ENCODE results near the gene NUMA1.

The NUMA1 gene, protein sequence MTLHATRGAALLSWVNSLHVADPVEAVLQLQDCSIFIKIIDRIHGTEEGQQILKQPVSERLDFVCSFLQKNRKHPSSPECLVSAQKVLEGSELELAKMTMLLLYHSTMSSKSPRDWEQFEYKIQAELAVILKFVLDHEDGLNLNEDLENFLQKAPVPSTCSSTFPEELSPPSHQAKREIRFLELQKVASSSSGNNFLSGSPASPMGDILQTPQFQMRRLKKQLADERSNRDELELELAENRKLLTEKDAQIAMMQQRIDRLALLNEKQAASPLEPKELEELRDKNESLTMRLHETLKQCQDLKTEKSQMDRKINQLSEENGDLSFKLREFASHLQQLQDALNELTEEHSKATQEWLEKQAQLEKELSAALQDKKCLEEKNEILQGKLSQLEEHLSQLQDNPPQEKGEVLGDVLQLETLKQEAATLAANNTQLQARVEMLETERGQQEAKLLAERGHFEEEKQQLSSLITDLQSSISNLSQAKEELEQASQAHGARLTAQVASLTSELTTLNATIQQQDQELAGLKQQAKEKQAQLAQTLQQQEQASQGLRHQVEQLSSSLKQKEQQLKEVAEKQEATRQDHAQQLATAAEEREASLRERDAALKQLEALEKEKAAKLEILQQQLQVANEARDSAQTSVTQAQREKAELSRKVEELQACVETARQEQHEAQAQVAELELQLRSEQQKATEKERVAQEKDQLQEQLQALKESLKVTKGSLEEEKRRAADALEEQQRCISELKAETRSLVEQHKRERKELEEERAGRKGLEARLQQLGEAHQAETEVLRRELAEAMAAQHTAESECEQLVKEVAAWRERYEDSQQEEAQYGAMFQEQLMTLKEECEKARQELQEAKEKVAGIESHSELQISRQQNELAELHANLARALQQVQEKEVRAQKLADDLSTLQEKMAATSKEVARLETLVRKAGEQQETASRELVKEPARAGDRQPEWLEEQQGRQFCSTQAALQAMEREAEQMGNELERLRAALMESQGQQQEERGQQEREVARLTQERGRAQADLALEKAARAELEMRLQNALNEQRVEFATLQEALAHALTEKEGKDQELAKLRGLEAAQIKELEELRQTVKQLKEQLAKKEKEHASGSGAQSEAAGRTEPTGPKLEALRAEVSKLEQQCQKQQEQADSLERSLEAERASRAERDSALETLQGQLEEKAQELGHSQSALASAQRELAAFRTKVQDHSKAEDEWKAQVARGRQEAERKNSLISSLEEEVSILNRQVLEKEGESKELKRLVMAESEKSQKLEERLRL (N-terminal part only)

DNA sequence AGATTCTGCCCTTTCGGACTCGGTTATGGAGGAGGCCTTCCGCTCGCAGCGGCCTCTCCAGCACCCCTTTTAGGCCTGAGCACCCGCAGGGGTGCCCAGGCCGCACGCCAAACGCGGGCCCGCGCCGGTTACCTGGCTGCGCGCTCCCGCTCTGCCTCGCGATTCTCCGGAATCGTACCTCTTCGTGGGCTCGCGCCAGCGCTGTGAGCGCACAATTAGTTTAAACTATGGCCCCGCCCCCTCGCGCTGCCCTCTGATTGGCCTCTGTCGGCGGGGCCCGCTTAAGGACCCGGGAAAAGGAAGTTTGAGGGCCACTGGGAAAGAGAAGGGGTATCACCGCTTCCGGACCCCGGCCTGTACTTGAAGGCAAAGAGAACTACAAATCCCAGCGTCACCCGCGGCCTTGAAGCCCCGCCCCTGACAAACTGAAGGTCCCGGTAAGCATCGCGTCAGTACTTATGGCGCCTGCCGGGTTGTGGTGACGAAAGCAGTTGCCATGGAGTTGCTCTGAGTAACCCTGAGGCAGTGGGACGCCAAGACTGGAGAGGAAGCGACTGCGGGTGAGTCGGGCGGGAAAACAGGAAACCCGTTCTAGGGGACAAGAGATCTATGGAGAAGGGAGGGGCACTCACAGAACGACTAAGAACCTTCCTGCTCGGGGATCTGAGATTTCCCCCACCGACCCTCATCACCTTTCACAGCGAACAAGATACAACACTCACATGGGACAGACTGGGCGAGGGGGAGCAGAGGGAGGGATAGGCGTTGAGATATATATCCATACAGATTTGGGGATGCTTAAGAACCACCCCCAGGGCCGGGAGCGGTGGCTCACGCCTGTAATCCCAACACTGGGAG lies at the start of gene NUMA1, which contains the start of gene LRRC51:
Gene NUMA1 (minus strand): TSS at position 217 of the 858 bp plus-strand sequence. CDS start 44,599 bp downstream, outside the sequence.
Gene LRRC51 (plus strand): TSS at position 525 of the 858 bp plus-strand sequence. CDS start 8,234 bp downstream, outside the sequence.
- in situ Hi-C loops (cut with MboI; ENCODE audit: low sequenced_read_pairs) = no loop called here

DNA sequence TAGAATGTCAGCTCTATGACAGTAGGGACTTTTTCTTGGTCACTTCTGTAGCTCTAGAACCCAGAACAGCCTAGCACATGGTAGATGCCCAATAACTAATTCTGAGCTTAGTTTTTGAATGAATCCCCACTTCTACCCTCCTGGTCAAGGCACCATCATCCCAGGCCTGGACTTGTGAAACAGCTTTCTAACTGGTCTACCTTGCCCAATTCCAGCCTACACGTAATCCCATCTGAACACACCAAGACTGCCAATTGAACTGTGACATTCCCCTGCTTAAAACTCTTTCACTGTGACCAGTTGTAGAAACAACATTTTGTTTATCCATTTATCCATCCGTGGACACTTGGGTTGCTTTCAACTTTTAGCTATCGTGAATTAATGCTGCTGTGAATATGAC lies 49.0 kb upstream of the NUMA1 start:
- in situ Hi-C loops (cut with MboI; ENCODE audit: low sequenced_read_pairs) = no loop called here

DNA sequence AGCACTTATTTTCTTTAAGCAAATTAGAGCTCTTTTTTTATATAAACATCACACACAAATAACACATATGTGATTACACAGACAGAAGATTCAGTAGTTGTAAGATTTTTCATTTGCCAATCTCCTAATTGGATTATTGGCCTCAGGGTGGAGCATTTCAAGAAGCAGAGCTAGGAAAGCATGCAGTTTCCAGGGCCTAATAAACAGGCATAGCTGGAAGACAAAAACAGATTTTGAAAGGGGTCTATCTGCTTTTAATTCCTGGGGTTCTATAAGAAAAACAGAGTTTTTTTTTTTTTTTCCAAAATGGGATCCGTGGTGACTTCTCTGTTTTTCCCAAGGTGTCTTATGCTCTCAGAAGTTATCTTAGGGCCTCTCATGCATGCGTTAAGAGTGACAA lies 47.6 kb upstream of the NUMA1 start:
- in situ Hi-C loops (cut with MboI; ENCODE audit: low sequenced_read_pairs) = no loop called here

DNA sequence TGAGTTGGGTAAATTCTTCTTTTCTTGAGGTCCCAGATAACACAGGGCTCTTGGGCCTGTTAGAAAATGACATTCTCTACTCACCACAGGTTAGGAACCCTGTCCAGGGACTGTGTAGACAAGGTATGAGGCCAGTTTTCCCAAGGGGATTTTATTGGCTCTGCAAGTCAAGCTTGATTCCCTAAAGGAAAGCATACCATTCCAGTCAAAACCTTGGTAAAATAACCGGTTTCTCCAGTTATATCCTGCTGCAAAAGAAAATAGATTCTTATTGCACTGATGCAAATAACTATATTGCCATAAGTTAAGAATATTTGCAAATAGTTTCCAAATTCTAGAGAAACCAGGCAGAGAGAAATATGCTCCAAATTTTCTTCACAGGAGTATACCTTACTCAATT lies 45.6 kb upstream of the NUMA1 start:
- in situ Hi-C loops (cut with MboI; ENCODE audit: low sequenced_read_pairs) = no loop called here

DNA sequence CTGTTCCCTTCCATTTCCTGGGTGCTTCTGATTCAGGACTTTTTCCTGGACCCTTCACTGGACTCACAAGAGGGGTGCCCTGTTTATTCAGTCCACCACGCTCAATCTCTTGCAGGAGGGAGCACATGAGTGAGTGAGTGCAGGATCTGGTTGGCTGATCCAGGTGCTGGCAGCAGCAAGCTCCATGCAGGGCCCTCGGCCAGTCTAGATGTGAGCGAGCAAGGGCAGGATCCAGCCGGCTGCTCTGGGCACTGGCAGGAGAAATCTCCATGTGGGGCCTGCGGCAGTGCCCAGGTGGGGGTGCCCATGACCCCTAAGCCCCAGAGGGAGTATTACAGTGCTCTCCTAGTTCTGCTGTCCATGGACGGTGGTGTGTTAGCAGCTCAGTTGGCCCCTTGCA lies 43.7 kb upstream of the NUMA1 start:
- in situ Hi-C loops (cut with MboI; ENCODE audit: low sequenced_read_pairs) = no loop called here

DNA sequence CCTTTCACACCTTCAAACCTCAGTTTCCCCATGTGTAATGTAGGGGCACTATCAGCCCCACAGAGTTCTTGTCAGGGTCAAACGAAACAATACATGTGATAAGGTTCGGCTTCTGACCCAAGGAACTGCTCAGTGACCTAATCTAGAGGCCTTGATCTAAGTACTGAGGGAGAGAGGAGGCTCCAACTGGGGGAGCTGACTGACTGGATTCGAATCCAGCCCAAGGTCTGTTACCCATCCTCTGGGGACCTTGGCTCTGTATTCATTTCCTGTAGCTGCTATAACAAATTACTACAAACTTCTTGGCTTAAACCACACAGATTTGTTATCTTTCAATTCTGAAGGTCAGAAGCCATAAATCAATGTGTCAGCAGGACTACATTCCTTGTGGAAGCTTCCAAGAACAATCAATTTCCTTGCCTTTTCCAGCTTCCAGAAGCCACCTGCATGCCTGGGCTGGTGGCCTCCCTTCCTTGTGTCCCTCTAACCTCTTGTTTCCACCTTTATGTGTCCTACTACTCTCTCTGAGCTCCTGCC lies 42.8 kb upstream of the NUMA1 start:
- in situ Hi-C loops (cut with MboI; ENCODE audit: low sequenced_read_pairs) = no loop called here

DNA sequence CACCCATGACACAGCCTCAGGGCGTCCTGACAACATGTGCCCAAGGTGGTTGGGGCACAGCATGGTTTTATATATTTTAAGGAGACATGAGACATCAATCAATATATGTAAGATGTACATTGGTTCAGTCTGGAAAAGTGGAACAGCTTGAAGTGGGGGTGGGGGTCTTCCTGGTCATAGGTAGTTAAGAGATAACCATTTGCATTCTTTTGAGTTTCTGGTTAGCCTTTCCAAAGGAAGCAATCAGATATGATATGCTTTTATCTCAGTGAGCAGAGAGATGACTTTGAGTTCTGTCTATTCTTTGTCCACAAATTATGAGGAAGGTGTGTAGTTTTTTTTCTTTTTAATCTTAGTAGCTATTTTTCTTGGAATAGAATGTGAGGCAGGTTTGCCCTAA lies 42.3 kb upstream of the NUMA1 start:
- in situ Hi-C loops (cut with MboI; ENCODE audit: low sequenced_read_pairs) = no loop called here

DNA sequence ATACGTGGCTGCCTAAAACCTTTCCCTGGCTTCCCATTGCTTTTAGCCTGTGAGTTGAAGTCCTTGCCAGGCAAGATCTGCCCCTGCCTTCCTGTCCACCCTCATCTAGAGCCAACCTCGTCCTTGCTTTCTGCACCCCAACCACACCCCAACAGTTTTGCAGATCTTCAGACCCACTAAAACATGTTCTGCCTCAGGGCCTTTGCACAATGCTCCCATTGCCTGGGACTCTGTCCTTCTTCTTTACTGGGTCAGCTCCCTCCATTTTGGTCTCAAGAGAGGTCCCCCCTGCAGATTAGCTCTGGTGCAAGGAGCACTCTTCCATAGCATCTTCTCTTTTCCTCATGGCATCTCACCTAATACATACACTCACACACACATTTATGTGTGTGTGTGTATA lies 40.6 kb upstream of the NUMA1 start:
- in situ Hi-C loops (cut with MboI; ENCODE audit: low sequenced_read_pairs) = no loop called here

DNA sequence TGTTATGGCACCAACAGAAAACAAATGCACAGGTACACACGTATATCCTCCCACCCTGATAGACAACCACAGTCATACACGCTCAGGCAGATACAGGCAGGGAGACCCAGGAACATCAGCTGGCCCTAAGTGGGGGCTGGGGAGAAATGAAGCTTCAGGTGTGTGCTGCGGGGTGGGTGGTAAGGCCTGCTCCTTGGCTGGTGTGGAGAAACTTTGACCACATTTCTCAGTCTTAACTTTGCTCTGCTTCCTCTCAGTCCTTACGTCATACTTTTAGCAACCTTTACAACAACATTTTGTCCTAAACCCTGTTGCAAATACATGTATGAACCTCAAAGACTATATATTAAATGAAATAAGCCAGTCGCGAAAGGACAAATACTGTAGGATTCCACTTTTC lies 38.9 kb upstream of the NUMA1 start:
- in situ Hi-C loops (cut with MboI; ENCODE audit: low sequenced_read_pairs) = no loop called here

DNA sequence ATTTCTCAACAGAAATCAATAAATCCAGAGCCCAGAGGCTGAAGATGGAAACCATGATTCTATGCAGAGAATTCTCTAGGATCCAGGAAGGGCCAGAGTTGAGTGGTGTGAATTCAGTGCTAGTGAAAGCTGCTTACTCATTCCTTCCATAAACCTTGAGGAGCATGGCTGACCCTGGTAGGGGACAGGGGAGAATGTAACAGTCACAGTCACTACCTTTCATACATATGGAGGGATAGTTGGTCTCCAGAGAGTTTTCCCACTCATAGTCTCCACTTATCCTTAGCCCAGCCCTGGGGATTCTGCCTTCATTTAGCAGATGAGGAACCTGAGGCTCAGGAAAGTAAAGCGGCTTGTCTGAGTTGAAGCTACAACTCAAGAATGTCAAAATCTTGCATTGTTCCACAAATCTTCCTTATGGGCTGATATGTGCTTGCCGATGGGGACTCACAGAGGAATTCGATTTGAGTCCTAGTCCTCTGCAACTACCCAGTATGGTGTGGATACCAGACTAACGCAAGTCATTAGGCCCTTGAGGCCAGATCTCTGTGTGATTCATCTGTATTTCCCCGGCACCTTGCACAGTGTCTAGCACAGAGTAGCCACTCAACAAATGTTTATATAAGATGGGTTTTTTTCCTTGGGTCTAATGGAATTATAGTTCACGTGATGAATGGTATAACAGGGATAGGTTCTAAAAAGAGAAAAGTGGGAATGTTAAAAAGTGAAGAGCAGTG lies 35.8 kb upstream of the NUMA1 start:
- in situ Hi-C loops (cut with MboI; ENCODE audit: low sequenced_read_pairs) = no loop called here

DNA sequence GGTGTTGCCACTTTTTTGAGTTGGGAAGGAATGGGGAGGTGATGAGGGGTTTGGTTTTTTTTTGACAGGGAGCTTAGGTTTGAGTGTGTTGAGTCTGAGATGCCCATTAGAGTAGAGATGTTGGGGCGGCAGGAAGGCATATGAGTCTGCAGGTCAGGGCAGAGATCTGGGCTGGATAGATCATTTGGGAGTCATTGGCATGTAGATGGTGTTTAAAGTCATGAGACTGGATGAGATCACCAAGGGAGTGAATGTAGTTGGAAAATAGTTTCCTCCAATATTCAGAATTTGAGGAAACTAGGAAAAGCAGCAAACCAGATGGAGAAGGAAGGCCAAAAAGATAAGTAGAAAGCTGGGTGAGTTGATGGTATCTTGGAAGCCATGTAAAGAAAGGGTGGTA lies 34.2 kb upstream of the NUMA1 start:
- in situ Hi-C loops (cut with MboI; ENCODE audit: low sequenced_read_pairs) = no loop called here

DNA sequence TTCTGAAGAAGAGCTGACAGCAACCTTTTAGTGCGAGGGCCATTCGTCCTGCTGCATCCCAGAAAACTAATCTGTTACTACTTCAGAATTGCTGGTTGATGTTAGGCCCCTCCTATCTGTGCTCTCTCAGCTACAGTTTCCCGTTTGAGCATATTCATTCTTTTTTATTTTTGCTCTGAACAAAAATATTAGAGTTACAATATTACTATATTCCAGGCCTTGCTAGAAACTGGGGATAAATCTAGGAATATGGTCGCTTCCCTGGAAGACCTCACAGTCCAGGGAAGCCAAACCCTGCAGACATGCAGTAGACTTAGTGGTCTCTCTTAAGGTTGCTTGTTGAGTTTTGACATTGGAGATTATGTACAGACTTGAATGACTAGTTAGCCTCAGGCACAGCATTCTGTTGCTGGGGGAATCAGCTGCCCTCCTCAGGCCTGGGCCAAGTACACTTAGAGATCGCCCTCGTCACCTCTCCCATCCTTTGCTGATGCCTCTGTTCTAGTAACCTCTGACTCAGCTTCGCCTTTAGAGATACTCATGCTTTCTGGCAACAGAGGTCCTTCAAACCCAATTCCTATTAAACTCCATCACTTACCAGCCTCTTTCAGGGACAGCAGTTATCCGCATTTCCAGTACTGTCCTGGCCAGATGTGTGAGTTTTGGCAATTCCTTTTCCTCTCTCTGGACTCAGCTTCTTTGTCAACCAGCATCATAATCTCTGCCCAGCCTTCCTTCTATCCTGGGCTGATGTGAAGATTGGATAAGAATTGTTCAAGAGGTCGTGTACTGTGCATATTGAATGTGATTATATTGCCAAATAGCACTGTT lies 32.9 kb upstream of the NUMA1 start:
- in situ Hi-C loops (cut with MboI; ENCODE audit: low sequenced_read_pairs) = no loop called here

DNA sequence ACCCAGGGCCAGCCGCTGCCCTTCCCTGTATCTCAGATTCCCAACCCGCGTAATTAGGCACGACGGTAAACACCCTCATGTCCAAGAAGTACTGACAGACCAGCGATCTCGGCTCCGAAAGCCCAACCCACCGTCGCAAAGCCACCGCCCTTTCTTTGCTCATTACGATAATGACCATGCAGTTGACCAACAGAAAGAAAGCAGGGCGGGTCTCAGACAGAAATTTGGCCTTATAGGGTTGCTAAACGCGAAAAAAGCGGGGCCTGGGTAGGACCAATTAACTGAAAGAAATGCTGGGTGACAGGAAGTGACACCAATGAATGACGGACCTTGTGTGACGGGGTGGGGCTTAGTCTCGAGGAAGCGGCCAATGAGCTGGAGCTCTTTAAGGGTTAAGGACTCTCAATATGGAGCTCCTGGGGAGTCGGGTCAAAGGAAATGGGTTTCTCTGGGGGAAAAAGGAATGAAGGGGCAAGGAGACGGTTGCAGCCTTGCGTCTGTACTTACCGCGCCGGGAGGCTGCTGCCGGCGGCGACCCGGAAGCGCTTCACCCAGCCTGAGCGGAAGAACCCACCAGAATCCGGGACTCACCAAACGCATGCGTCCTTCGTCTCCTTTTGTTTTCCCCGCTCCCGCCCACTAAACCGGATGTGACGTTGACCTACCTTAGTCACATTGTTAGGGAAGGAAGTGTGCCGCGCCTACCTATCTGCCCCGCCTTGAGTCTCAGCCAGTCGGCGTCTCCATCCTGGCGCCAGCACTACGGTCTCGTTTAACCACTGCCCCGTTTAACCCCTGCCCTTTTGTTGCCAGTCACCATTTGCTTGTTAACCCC lies 32.0 kb upstream of the NUMA1 start, which contains the start of gene ANAPC15:
Gene ANAPC15 (minus strand): TSS at position 553 of the 835 bp plus-strand sequence. CDS start 1,419 bp downstream, outside the sequence.
- in situ Hi-C loops (cut with MboI; ENCODE audit: low sequenced_read_pairs) = no loop called here

DNA sequence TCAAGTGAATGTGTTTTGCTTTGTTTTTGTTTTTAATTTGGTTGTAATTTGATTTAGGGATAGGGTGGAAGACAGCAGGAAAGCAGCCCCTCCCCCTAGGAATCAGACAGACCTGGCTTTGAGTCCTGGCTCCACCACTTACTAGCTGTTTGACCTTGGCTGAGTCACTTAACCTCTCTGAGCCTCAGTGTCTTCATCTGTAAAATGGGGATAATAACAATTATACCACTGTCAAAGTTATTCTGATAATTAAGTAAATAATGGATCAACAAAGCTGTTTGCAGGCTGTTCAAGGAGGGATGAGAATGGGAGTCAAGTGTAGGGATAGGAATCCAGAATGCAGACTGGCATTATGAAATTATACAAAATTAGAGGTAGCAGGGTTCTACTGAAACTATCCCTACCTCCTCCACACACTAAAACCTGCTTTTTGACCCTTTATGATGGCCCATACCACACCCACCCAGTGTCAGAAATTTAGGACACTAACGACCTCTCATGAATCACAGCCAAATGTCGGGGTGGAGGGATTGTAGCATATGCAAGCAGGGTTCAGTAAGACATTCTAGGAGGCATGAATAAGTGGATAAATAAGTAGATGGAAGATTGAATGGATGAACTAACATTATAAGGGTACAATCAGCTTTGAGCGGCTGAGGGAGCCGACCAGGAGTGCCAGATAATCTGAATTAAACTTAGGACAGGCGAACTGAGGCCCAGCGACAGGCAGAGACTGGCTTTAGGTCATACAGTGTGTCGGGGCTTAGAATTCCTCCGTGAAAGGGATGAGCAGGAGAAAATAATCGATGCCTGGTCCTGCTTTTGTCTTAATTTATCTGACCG lies 31.2 kb upstream of the NUMA1 start:
- in situ Hi-C loops (cut with MboI; ENCODE audit: low sequenced_read_pairs) = no loop called here

DNA sequence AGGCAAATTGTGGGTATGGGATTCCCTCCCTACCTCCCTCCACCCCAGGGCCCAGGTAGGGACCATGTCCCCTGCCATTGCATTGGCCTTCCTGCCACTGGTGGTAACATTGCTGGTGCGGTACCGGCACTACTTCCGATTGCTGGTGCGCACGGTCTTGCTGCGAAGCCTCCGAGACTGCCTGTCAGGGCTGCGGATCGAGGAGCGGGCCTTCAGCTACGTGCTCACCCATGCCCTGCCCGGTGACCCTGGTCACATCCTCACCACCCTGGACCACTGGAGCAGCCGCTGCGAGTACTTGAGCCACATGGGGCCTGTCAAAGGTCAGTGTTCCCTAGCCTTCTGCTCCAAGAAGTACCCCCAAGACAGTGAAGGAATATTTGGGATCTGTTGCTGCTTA lies 25.5 kb upstream of the NUMA1 start, which contains the start of gene TOMT:
Gene TOMT (plus strand): TSS at position 37 of the 400 bp plus-strand sequence. CDS start 28 bp downstream, at position 65.
- in situ Hi-C loops (cut with MboI; ENCODE audit: low sequenced_read_pairs) = no loop called here

DNA sequence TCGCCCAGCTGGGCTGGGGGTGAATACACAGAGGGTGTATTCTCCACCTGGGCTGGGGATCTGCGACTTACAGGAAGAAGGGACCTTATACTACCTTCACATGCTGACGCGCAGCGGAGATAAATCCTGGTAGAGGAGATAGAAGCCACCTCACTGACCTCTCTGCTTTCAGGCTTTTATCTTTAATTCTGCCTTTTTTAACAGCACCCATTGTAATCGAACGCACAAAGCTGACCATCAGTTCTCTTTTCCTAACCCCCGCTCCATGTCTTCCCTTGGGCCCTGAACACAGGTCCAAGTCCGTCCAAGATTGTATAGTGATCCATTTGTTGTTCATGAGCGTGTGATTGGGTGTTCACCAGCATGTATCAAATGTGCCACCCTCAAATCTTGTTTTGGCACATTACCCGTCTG lies 23.4 kb upstream of the NUMA1 start:
- in situ Hi-C loops (cut with MboI; ENCODE audit: low sequenced_read_pairs) = no loop called here
